IMR-90 (cell line): ENCODE measurements around the gene LLGL2. TPM values are rescaled to one million over a fixed set of nuclear protein-coding genes. Genes with fewer than 3 reads are reported as not detected.

Experiments
- ATAC-seq: fragments of 200-7000 bp; cut with Tn5 transposase; 2 replicates; pipeline ENCODE4 v1.9.1; 2020; ENCODE audit warnings: low read depth, mild to moderate bottlenecking, moderate library complexity
- BruUV-seq: library from RNA; stranded (reverse); fragments of 400-500 nt; replicated peaks from 2 replicates; lab custom pipeline; 2021; lab: Mats Ljungman, UMichigan
- CTCF ChIA-PET: fragments of 300-600 bp; formaldehyde crosslinking; extraction: SDS; loops from one replicate; lab custom pipeline; 2021; ENCODE audit warnings: antibody characterized with exemption; lab: Yijun Ruan, JAX
- POLR2A ChIA-PET: fragments of 300-600 bp; sonication (Branson Sonifier 250); formaldehyde crosslinking; loops from one replicate; lab custom pipeline; 2022; ENCODE audit warnings: antibody characterized with exemption; ENCODE audit not compliant: unreplicated experiment; lab: Charles Lee
- DNase-seq: peaks from one replicate; pipeline ENCODE4 v3.0.0; 2013
- H2AFZ ChIP-seq: replicated peaks from 2 replicates; pipeline ENCODE3; 2013; ENCODE audit warnings: low read length, mild to moderate bottlenecking; ENCODE audit not compliant: poor library complexity
- H2AK5ac ChIP-seq: 2 replicates; pipeline ENCODE4 v1.6.1; 2013; ENCODE audit warnings: low read depth, low read length, inconsistent platforms
- H2AK9ac ChIP-seq: replicated peaks from 2 replicates; pipeline ENCODE3; 2013; ENCODE audit warnings: mild to moderate bottlenecking, low read depth, low read length, moderate library complexity; ENCODE audit not compliant: poor library complexity
- H2BK120ac ChIP-seq: 2 replicates; pipeline ENCODE4 v1.6.1; 2013; ENCODE audit warnings: low read depth, low read length, inconsistent platforms
- H2BK15ac ChIP-seq: 3 replicates; pipeline ENCODE4 v1.6.1; 2013; ENCODE audit warnings: low read depth, low read length, inconsistent platforms
- H2BK20ac ChIP-seq: 2 replicates; pipeline ENCODE4 v1.6.1; 2013; ENCODE audit warnings: low read depth, mild to moderate bottlenecking, inconsistent platforms, low read length, moderate library complexity
- H2BK5ac ChIP-seq: 2 replicates; pipeline ENCODE4 v1.6.1; 2013; ENCODE audit warnings: mild to moderate bottlenecking, low read depth, low read length, inconsistent platforms; ENCODE audit not compliant: poor library complexity, severe bottlenecking
- H3K14ac ChIP-seq: replicated peaks from 2 replicates; pipeline ENCODE4 v1.6.1; 2013; ENCODE audit warnings: low read depth, low read length, inconsistent platforms
- H3K18ac ChIP-seq: 2 replicates; pipeline ENCODE4 v1.6.1; 2013; ENCODE audit warnings: low read depth, low read length, control low read depth
- H3K23ac ChIP-seq: 2 replicates; pipeline ENCODE4 v1.6.1; 2013; ENCODE audit warnings: low read depth, low read length, inconsistent platforms
- H3K27ac ChIP-seq: 2 replicates; pipeline ENCODE4 v1.5.1; 2013; ENCODE audit warnings: mild to moderate bottlenecking, control low read depth, low read length; ENCODE audit not compliant: insufficient read depth
- H3K27me3 ChIP-seq: 2 replicates; pipeline ENCODE4 v1.6.1; 2013; ENCODE audit warnings: low read length; ENCODE audit not compliant: control insufficient read depth, insufficient read depth
- H3K36me3 ChIP-seq: 2 replicates; pipeline ENCODE4 v1.6.1; 2013; ENCODE audit warnings: low read length, mixed read lengths; ENCODE audit not compliant: control insufficient read depth, insufficient read depth
- H3K4ac ChIP-seq: 2 replicates; pipeline ENCODE4 v1.6.1; 2013; ENCODE audit warnings: low read depth, low read length, inconsistent platforms
- H3K4me1 ChIP-seq: 2 replicates; pipeline ENCODE4 v1.6.1; 2013; ENCODE audit warnings: low read length, mixed read lengths; ENCODE audit not compliant: control insufficient read depth, insufficient read depth
- H3K4me2 ChIP-seq: 2 replicates; pipeline ENCODE4 v1.6.1; 2013; ENCODE audit warnings: low read depth, mild to moderate bottlenecking, control low read depth, low read length, moderate library complexity
- H3K4me3 ChIP-seq: 2 replicates; pipeline ENCODE4 v1.5.1; 2013; ENCODE audit warnings: low read depth, mild to moderate bottlenecking, control low read depth, low read length, moderate library complexity; ENCODE audit not compliant: insufficient read depth
- H3K56ac ChIP-seq: 2 replicates; pipeline ENCODE4 v1.6.1; 2013; ENCODE audit warnings: low read length, inconsistent platforms; ENCODE audit not compliant: insufficient read depth; ENCODE audit errors: extremely low read depth
- H3K79me1 ChIP-seq, 2 experiments: 2 replicates each; pipeline ENCODE4 v1.6.1; 2013; ENCODE audit warnings: low read length in 2 of 2, inconsistent platforms in 1 of 2, low read depth in 1 of 2
- H3K9ac ChIP-seq: 2 replicates; pipeline ENCODE4 v1.6.1; 2013; ENCODE audit warnings: low read depth, low read length, control low read depth
- H3K9me1 ChIP-seq: 2 replicates; pipeline ENCODE4 v1.6.1; 2013; ENCODE audit warnings: low read length, inconsistent platforms; ENCODE audit not compliant: insufficient read depth
- H3K9me3 ChIP-seq: 2 replicates; pipeline ENCODE4 v1.6.1; 2013; ENCODE audit warnings: low read length; ENCODE audit not compliant: control insufficient read depth, insufficient read depth
- H4K20me1 ChIP-seq: 2 replicates; pipeline ENCODE4 v1.6.1; 2013; ENCODE audit warnings: low read length, inconsistent platforms; ENCODE audit not compliant: insufficient read depth
- H4K5ac ChIP-seq: 2 replicates; pipeline ENCODE4 v1.6.1; 2013; ENCODE audit warnings: mild to moderate bottlenecking, low read depth, low read length, control low read depth
- H4K8ac ChIP-seq, 2 experiments: 2 replicates each; pipeline ENCODE4 v1.6.1; 2013; ENCODE audit warnings: low read depth in 2 of 2, low read length in 2 of 2, control low read depth in 1 of 2, inconsistent platforms in 1 of 2
- H4K91ac ChIP-seq: 2 replicates; pipeline ENCODE4 v1.6.1; 2013; ENCODE audit warnings: low read depth, low read length, inconsistent platforms; ENCODE audit not compliant: insufficient read depth
- BHLHE40 ChIP-seq: fragments of 150-350 bp; IDR thresholded peaks from 2 replicates; pipeline ENCODE4 v1.6.1; 2016; ENCODE audit warnings: mild to moderate bottlenecking, low read depth, low read length
- CEBPB ChIP-seq: IDR thresholded peaks from 2 replicates; pipeline ENCODE4 v1.6.1; 2012; ENCODE audit warnings: low read depth, low read length, improper control_type of control experiment
- CHD1 ChIP-seq: IDR thresholded peaks from 2 replicates; pipeline ENCODE4 v1.6.1; 2012; ENCODE audit warnings: low read depth, low read length, improper control_type of control experiment
- CTCF ChIP-seq: conservative IDR thresholded peaks from 2 replicates; pipeline ENCODE4 v1.5.1; 2012; ENCODE audit warnings: mild to moderate bottlenecking, low read depth, low read length, improper control_type of control experiment
- ELK1 ChIP-seq: fragments of 150-350 bp; IDR thresholded peaks from 2 replicates; pipeline ENCODE4 v1.6.1; 2016; ENCODE audit warnings: low read depth, mild to moderate bottlenecking, low read length, moderate library complexity, borderline replicate concordance
- FOS ChIP-seq: fragments of 150-350 bp; IDR thresholded peaks from 2 replicates; pipeline ENCODE4 v1.6.1; 2016; ENCODE audit warnings: low read depth, low read length
- MAFK ChIP-seq: IDR thresholded peaks from 2 replicates; pipeline ENCODE4 v1.6.1; 2012; ENCODE audit warnings: low read depth, low read length, improper control_type of control experiment
- MAZ ChIP-seq: IDR thresholded peaks from 2 replicates; pipeline ENCODE4 v1.6.1; 2012; ENCODE audit warnings: low read depth, mild to moderate bottlenecking, low read length, improper control_type of control experiment, moderate library complexity, borderline replicate concordance
- MXI1 ChIP-seq: IDR thresholded peaks from 2 replicates; pipeline ENCODE4 v1.6.1; 2012; ENCODE audit warnings: low read depth, mild to moderate bottlenecking, low read length, moderate library complexity, borderline replicate concordance
- NFE2L2 ChIP-seq: fragments of 150-350 bp; IDR thresholded peaks from 2 replicates; pipeline ENCODE4 v1.6.1; 2016; ENCODE audit warnings: low read depth, mild to moderate bottlenecking, low read length
- POLR2A ChIP-seq: IDR thresholded peaks from 2 replicates; pipeline ENCODE4 v1.6.1; 2012; ENCODE audit warnings: mild to moderate bottlenecking, low read depth, low read length
- RAD21 ChIP-seq: IDR thresholded peaks from 2 replicates; pipeline ENCODE4 v1.6.1; 2012; ENCODE audit warnings: low read length, improper control_type of control experiment
- SMC3 ChIP-seq: fragments of 150-350 bp; IDR thresholded peaks from 2 replicates; pipeline ENCODE4 v1.6.1; 2016; ENCODE audit warnings: low read depth, mild to moderate bottlenecking, antibody characterized with exemption, low read length, moderate library complexity
- USF2 ChIP-seq: fragments of 150-350 bp; IDR thresholded peaks from 2 replicates; pipeline ENCODE4 v1.6.1; 2017; ENCODE audit warnings: mild to moderate bottlenecking, antibody characterized with exemption, low read length, low read depth
- WGBS, 2 experiments: methylation state at CpG; one replicate each; pipeline versions ENCODE4 v1.1.5 to v1.1.7; 2013; ENCODE audit warnings: missing lambda C conversion rate in 2 of 2; ENCODE audit not compliant: insufficient read length in 1 of 2; ENCODE audit errors: extremely low coverage in 2 of 2; 5-methylcytosine and 5-hydroxymethylcytosine counted together
- dilution Hi-C: fragments of 300-500 bp; cut with HindIII; formaldehyde crosslinking; loops from one replicate; pipeline ENCODE4 v1.14.3; 2018; ENCODE audit warnings: low sequenced_read_pairs; ENCODE audit not compliant: unreplicated experiment
- in situ Hi-C: fragments of 300-500 bp; cut with MboI; formaldehyde crosslinking; loops from 3 replicates; pipeline ENCODE4 v1.14.3; 2019; ENCODE audit warnings: low sequenced_read_pairs, inconsistent platforms, mixed read lengths
- intact Hi-C: fragments of 100-400 bp; cut with micrococcal nuclease; formaldehyde crosslinking; loops from 2 replicates; pipeline ENCODE4 v1.10.0; 2022
- polyA plus RNA-seq, 3 experiments: library from polyadenylated mRNA; depleted of rRNA; stranded (reverse); fragments of >200 nt; gene quantifications; 2 replicates each; pipeline ENCODE4 v1.2.3, GENCODE V29; 2012; ENCODE audit warnings: low replicate concordance in 1 of 3
- total RNA-seq: library from RNA; depleted of rRNA; stranded (reverse); fragments of >200 nt; gene quantifications from 2 replicates; pipeline ENCODE4 v1.2.3, GENCODE V29; 2012

The LLGL2 gene
- total and polyA plus RNA-seq, 2 of the 4 experiments (the other 2 are of a cell fraction), result 0.54 to 0.72 TPM

GRCh38 chr17:75591722-75592302 lies 66.3 kb downstream of the LLGL2 start:
- TF ChIP-seq NFE2L2 (no peak), POLR2A (no peak), CEBPB (no peak), BHLHE40 (no peak), MAZ (no peak), CTCF (no peak), USF2 (no peak), MXI1 (no peak), CHD1 (no peak), RAD21 (no peak), FOS (no peak), MAFK (no peak), ELK1 (no peak), SMC3 (no peak)
- CTCF ChIA-PET, result interaction anchor here (1.1 kb wide), 1 partner anchor 10 kb away, joined by 4 read pairs; no protein-coding TSS in a partner anchor
- no peak overlapping the region for H3K4me3 ChIP-seq
- dilution Hi-C loops, result no loop called here
- H2BK15ac ChIP-seq, result no peak overlapping the region
- no peak overlapping the region for H3K56ac ChIP-seq
- no peak overlapping the region for H3K18ac ChIP-seq
- intact Hi-C loops, result no loop called here
- H3K9me3 ChIP-seq, result no peaks in the 10 kb centered on the region
- WGBS, 2 experiments, result 80% methylated on average over 1 of the region's 7 CpGs; no CpG with 5 or more reads in 1 of the 2 experiments
- no peak for ATAC-seq
- H3K4me1 ChIP-seq, result no peaks in the 10 kb centered on the region
- no peaks in the 10 kb centered on the region for H3K36me3 ChIP-seq
- H4K20me1 ChIP-seq, result no peaks in the 10 kb centered on the region; the same call in 1 of the 2 replicates
- peaks cover 41% of the 10 kb centered on the region for H3K27me3 ChIP-seq
- H3K79me1 ChIP-seq, result no peaks in the 10 kb centered on the region
- no peak overlapping the region for H3K4me2 ChIP-seq
- no peak overlapping the region for H3K27ac ChIP-seq
- no peak overlapping the region for H2BK20ac ChIP-seq
- H4K5ac ChIP-seq, result no peak overlapping the region
- H3K23ac ChIP-seq, result no peak overlapping the region
- no peak overlapping the region for H4K8ac ChIP-seq
- no peak overlapping the region for H3K4ac ChIP-seq
- POLR2A ChIA-PET, result no interaction called here
- in situ Hi-C loops, result no loop called here
- no peak overlapping the region for H4K91ac ChIP-seq
- BruUV-seq, result no TSS peak
- H3K9ac ChIP-seq, result no peak overlapping the region
- H2AK9ac ChIP-seq, result no peak overlapping the region
- no peak overlapping the region for H2BK5ac ChIP-seq
- no peak overlapping the region for H3K14ac ChIP-seq
- no peak for DNase-seq
- peak overlapping the region; percentile 32 for H2AFZ ChIP-seq
- no peaks in the 10 kb centered on the region for H3K9me1 ChIP-seq
- H2AK5ac ChIP-seq, result no peak overlapping the region
- H2BK120ac ChIP-seq, result no peak overlapping the region
